Activated naive CD8-positive, alpha-beta T cell treated with anti-CD3 and anti-CD28 coated beads, Interleukin-2, amount 10 ng/mL, durations not matched to agents 7 days and 5 days (primary cell): ENCODE results near the gene CTXND1. TPM values are rescaled to one million over a fixed set of nuclear protein-coding genes. Genes with fewer than 3 reads are reported as not detected.

Source experiments
- ATAC-seq: fragments of 150-1000 bp; cut with Tn5 transposase; one replicate; pipeline ENCODE4 v1.10.0; 2021; ENCODE audit warnings: low read depth, moderate library complexity
- POLR2A ChIA-PET: fragments of 350-600 bp; sonication (Branson Sonifier 250); formaldehyde crosslinking; loops from one replicate; lab custom pipeline; 2021; ENCODE audit warnings: antibody characterized with exemption; lab: Charles Lee
- DNase-seq: peaks from one replicate; pipeline ENCODE4 v3.0.0; 2021
- H3K27ac Mint-ChIP-seq: one replicate; pipeline ENCODE4 v1.8.0; 2022; ENCODE audit warnings: mild to moderate bottlenecking, mixed read lengths
- H3K27me3 Mint-ChIP-seq: one replicate; pipeline ENCODE4 v1.8.0; 2022; ENCODE audit warnings: mild to moderate bottlenecking, moderate library complexity, mixed read lengths
- H3K36me3 Mint-ChIP-seq: one replicate; pipeline ENCODE4 v1.8.0; 2021; ENCODE audit warnings: mild to moderate bottlenecking, mixed read lengths
- H3K4me1 Mint-ChIP-seq: one replicate; pipeline ENCODE4 v1.8.0; 2021; ENCODE audit warnings: mixed read lengths
- H3K4me3 Mint-ChIP-seq: one replicate; pipeline ENCODE4 v1.8.0; 2022; ENCODE audit warnings: mild to moderate bottlenecking, moderate library complexity, mixed read lengths
- H3K9me3 Mint-ChIP-seq: one replicate; pipeline ENCODE4 v1.8.0; 2021; ENCODE audit warnings: mixed read lengths
- total RNA-seq, 2 experiments: library from RNA; stranded (reverse); gene quantifications; one replicate each; pipeline ENCODE4 v1.2.3, GENCODE V29; 2021

CTXND1 gene
- total RNA-seq, 2 experiments from 2014 or later: not detected

DNA sequence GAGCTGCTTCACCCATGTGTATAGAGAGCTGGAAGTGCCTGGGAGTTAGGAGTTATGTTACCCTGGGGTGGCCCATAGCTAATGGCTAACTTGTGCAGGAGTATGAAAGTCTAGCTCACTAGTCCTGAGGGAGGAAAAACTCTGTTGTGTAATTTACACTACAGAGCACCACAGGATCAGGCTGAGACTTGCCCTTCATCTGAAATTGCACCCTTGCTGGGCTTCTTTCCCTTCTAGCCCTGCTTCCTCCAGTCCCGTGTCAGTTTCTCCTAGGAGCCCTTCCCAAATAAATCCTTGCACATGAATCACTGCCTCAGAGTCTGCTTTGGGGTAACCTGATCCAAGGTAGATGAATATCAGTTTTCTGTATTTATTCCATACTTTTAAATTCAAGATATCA is 40.0 kb downstream of the CTXND1 start:
- POLR2A ChIA-PET: no interaction called here
- Mint-ChIP-seq H3K36me3 (no peaks in the 10 kb centered on the region), H3K27ac (no peak overlapping the region), H3K4me1 (no peaks in the 10 kb centered on the region), H3K27me3 (peaks cover 23% of the 10 kb centered on the region), H3K9me3 (no peaks in the 10 kb centered on the region), H3K4me3 (no peak overlapping the region)
- DNase-seq (no peak), ATAC-seq (no peak)

DNA sequence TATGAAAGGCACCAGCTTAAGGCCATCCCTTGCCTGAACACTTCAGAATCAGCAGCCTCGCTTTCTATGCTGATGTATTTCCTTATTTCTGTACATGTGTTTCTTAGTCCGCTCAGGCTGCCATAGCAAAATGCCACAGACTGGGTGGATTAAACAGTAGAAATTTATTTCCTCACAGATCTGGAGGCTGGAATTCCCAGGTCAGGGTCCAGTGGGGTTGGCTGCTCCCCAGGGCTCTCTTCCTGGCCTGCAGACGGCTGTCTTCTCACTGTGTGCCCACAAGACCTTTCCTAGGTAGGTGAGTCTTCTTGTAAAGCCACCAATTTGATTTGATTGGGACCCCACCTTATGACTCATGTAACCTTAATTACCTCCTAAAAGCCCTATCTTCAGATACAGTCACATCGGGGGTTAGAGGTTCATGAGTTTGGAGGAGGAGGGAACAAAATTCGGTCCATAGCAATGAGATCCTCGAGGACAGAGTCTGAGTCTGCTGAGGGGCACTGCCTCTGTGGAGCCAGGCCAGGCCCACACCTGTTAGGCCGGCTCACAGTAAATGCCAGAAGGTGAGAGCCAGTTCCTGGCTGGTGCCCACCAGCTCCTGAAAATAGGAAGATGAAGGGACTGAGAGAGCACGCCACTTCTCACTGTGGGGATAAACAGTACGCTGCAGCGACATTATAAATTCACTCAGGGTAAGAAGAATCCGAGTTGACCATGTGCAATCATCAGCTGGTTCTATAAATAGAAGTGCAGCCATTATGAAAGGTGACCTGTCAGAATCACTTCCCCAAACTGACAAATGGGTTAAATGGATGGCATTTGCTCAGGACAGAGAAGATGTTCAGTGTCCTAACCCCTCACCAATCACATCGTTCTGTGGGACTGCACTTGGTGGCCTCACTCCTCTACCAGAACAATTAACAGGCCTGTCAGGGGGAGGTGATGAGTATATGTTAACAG is 41.1 kb downstream of the CTXND1 start:
- no peaks in the 10 kb centered on the region for H3K9me3 Mint-ChIP-seq
- H3K4me3 Mint-ChIP-seq: no peak overlapping the region
- POLR2A ChIA-PET: no interaction called here
- no peaks in the 10 kb centered on the region for H3K36me3 Mint-ChIP-seq
- no peak for DNase-seq
- ATAC-seq: no peak
- H3K27me3 Mint-ChIP-seq: peaks cover 29% of the 10 kb centered on the region
- no peak overlapping the region for H3K27ac Mint-ChIP-seq
- H3K4me1 Mint-ChIP-seq: no peaks in the 10 kb centered on the region

DNA sequence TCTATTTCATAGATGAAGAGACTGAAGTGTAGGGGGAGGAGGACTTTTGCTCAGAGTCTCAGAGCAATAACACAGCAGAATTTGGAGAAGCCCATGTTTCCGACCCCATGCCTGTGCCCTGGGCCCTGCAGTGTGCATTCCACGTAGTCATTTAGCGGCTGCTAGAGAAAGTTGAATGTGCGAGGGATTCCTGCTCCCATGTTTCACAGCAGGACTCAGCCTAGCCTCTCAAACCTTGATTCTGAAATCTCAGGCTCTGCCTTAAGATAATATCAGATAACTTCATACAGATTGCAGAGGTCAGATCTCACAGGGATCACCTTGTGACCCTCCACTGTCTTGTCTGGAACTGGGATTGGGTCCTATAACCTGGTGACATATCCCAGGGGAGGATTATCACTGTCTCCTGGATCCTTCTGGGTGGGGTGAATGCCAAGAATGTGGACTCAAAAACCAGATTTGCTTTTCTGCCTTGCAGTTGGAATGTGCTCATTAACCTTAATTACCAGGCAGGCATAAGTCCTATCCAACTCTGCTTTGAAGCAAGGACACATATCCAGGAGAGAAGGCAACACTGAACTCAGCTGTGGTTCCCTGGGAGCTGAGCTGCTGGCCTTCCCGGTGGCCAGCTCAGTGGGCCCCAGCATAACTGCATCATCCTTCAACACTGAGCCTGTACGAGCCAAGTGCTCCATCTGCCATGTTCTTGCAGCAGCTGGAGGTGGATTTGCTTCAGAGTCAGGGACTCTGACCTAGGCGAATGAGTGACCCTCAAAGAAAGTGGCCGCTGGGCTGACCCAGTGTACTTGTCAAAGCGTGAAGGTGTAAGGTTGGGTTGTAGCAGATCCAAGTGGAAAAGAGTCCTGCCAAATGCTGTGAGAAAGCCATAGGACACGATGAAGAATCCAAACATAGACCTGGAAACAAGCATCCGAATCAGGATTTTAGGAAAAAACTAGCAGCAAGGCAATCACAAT is 43.0 kb downstream of the CTXND1 start:
- ATAC-seq (no peak), DNase-seq (no peak)
- POLR2A ChIA-PET: no interaction called here
- Mint-ChIP-seq H3K9me3 (no peaks in the 10 kb centered on the region), H3K4me1 (no peaks in the 10 kb centered on the region), H3K27me3 (peaks cover 35% of the 10 kb centered on the region), H3K36me3 (no peaks in the 10 kb centered on the region), H3K4me3 (no peak overlapping the region), H3K27ac (no peak overlapping the region)

- Mint-ChIP-seq H3K27ac (no peak overlapping the region), H3K27me3 (peaks cover 33% of the 10 kb centered on the region), H3K4me3 (no peak overlapping the region), H3K4me1 (no peaks in the 10 kb centered on the region), H3K9me3 (no peaks in the 10 kb centered on the region), H3K36me3 (no peaks in the 10 kb centered on the region)
- no peak for DNase-seq
- POLR2A ChIA-PET: no interaction called here
- no peak for ATAC-seq
Measured at GRCh38 chr15:80207887-80208286, 44.1 kb downstream of the CTXND1 start.

DNA sequence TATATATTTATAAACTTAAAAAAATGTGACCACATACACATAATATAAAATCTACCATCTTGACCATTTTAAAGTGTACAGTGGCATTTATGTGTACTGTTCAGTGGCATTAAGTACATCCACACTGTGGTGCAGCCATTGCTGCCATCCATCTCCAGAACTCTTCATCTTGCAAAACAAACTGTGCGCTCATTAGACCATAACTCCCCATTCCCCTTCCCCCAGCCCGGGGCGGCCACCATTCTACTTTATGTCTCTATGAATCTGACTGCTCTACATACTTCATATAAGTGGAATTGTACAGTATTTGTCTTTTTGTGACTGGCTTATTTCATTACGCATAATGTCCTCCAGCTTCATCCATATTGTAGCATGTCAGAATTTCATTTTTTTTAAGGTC is 47.8 kb downstream of the CTXND1 start:
- Mint-ChIP-seq H3K27ac (no peak overlapping the region), H3K27me3 (peaks cover 29% of the 10 kb centered on the region), H3K36me3 (no peaks in the 10 kb centered on the region), H3K4me1 (no peaks in the 10 kb centered on the region), H3K4me3 (no peak overlapping the region), H3K9me3 (no peaks in the 10 kb centered on the region)
- POLR2A ChIA-PET: no interaction called here
- ATAC-seq (no peak), DNase-seq (no peak)

DNA sequence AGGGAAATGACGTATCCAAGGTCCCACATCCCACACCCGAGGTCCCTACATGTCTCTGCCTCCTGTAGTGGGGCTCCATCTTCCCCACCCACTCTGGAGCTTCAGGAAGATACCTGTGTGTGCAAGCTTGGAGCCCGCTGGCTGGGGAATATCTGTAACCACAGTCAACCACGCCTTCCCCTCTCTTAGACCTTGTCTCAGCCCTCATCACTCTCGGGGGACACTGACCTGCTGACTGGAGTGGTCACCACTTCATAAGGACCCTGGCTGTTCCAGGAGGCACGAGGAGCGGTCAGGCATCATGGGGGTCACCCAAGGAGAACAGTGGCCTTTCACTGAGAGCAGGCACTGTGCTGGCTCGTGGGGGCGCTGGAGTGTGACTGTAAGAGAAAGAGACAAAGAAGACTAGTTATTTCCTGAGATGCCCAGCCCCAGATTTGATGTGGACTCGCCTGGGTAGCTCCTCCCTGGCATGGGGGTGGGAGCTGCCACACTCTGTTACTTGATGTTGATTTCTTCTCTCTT is 48.6 kb downstream of the CTXND1 start:
- POLR2A ChIA-PET: no interaction called here
- Mint-ChIP-seq H3K27ac (no peak overlapping the region), H3K9me3 (no peaks in the 10 kb centered on the region), H3K4me3 (no peak overlapping the region), H3K27me3 (peaks cover 32% of the 10 kb centered on the region), H3K36me3 (no peaks in the 10 kb centered on the region), H3K4me1 (no peaks in the 10 kb centered on the region)
- DNase-seq (no peak), ATAC-seq (no peak)

GRCh38 chr15:80202641-80203360 is 49.2 kb downstream of the CTXND1 start:
- no peak overlapping the region for H3K4me3 Mint-ChIP-seq
- H3K27me3 Mint-ChIP-seq: peaks cover 31% of the 10 kb centered on the region
- POLR2A ChIA-PET: no interaction called here
- ATAC-seq (no peak), DNase-seq (no peak)
- H3K36me3 Mint-ChIP-seq: no peaks in the 10 kb centered on the region
- no peaks in the 10 kb centered on the region for H3K4me1 Mint-ChIP-seq
- no peaks in the 10 kb centered on the region for H3K9me3 Mint-ChIP-seq
- H3K27ac Mint-ChIP-seq: no peak overlapping the region

GRCh38 chr15:80202016-80202315 is 50.0 kb downstream of the CTXND1 start:
- Mint-ChIP-seq H3K27ac (no peak overlapping the region), H3K27me3 (peaks cover 28% of the 10 kb centered on the region), H3K9me3 (no peaks in the 10 kb centered on the region), H3K4me3 (no peak overlapping the region), H3K36me3 (no peaks in the 10 kb centered on the region), H3K4me1 (no peaks in the 10 kb centered on the region)
- DNase-seq (no peak), ATAC-seq (no peak)
- POLR2A ChIA-PET: no interaction called here

- no peak for ATAC-seq
- H3K4me3 Mint-ChIP-seq: no peak overlapping the region
- peaks cover 23% of the 10 kb centered on the region for H3K27me3 Mint-ChIP-seq
- no peaks in the 10 kb centered on the region for H3K4me1 Mint-ChIP-seq
- H3K9me3 Mint-ChIP-seq: no peaks in the 10 kb centered on the region
- H3K36me3 Mint-ChIP-seq: no peaks in the 10 kb centered on the region
- no peak for DNase-seq
- H3K27ac Mint-ChIP-seq: no peak overlapping the region
- POLR2A ChIA-PET: no interaction called here
Measured at GRCh38 chr15:80201256-80202015, 50.6 kb downstream of the CTXND1 start.

DNA sequence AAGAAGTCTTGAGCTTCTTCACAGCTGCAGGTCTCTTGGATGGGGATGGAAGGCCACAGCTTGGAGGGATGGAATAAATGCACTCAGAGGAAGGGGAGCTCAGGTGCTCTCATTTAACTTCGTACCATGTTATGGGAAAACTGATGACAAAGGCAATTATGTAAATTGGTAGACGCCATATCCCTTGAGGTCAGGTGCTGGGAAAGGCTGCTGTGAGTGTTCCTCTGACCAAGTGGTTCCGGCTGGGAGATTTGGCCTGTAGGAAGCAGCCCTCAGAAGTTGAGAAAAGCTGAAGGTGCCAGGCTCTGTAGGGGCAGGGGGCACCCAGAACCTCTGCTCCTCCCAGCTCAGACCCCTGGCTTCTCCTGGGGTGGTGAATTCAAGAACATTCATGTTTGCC is 52.1 kb downstream of the CTXND1 start:
- Mint-ChIP-seq H3K9me3 (no peaks in the 10 kb centered on the region), H3K4me1 (no peaks in the 10 kb centered on the region), H3K27ac (no peak overlapping the region), H3K36me3 (no peaks in the 10 kb centered on the region), H3K27me3 (peaks cover 13% of the 10 kb centered on the region), H3K4me3 (no peak overlapping the region)
- ATAC-seq (no peak), DNase-seq (no peak)
- POLR2A ChIA-PET: no interaction called here

DNA sequence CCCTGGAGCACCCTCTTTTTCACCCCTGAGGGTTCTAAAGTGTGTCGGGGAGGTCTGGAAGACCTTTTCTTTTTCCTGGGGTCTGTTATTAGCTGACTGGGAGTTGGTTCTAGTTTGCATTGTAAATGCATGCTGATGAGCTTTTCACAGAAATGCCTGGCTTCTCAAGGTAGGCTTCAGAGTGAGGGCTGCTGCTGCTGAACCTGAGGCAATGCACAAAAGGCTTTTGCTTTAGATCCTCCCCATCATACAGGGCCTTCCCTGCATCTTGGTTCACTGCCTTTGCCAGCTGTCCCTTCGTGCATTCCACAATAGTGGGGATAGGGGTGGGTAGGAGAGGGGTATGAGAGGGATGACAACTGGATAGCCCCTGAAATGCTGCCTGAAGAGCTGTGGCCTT is 52.6 kb downstream of the CTXND1 start:
- DNase-seq: no peak
- H3K9me3 Mint-ChIP-seq: no peaks in the 10 kb centered on the region
- peaks cover 13% of the 10 kb centered on the region for H3K27me3 Mint-ChIP-seq
- POLR2A ChIA-PET: no interaction called here
- H3K4me1 Mint-ChIP-seq: no peaks in the 10 kb centered on the region
- H3K27ac Mint-ChIP-seq: no peak overlapping the region
- H3K36me3 Mint-ChIP-seq: no peaks in the 10 kb centered on the region
- ATAC-seq: no peak
- H3K4me3 Mint-ChIP-seq: no peak overlapping the region

DNA sequence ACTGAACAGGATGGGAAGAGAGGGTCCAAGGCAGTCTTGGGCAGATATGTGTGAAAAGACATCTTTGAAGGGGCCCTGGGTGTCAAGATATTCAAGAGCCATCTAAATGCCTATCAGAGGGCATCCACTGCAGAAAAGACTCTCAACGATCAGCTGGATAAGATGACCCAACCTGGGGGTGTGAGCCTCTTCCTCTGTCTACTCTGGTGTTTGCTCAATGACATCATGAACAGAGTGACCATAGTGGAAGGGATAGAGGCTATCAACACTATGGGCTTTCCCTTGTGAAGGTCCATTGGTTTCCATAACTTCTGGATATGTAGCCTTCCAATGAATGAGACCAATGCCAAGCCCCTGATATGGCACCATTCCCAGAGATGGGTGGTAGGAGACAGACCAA is 57.1 kb downstream of the CTXND1 start:
- POLR2A ChIA-PET: no interaction called here

More for the DNA sequence above, 57.1 kb downstream of the CTXND1 start:
- ATAC-seq: no peak
- Mint-ChIP-seq H3K27me3 (peaks cover 11% of the 10 kb centered on the region), H3K9me3 (no peaks in the 10 kb centered on the region), H3K36me3 (peaks cover 1% of the 10 kb centered on the region), H3K4me3 (no peak overlapping the region), H3K27ac (no peak overlapping the region), H3K4me1 (no peaks in the 10 kb centered on the region)
- no peak for DNase-seq
